Measurements from ENCODE around the gene MAGEF1.

Gene MAGEF1

DNA sequence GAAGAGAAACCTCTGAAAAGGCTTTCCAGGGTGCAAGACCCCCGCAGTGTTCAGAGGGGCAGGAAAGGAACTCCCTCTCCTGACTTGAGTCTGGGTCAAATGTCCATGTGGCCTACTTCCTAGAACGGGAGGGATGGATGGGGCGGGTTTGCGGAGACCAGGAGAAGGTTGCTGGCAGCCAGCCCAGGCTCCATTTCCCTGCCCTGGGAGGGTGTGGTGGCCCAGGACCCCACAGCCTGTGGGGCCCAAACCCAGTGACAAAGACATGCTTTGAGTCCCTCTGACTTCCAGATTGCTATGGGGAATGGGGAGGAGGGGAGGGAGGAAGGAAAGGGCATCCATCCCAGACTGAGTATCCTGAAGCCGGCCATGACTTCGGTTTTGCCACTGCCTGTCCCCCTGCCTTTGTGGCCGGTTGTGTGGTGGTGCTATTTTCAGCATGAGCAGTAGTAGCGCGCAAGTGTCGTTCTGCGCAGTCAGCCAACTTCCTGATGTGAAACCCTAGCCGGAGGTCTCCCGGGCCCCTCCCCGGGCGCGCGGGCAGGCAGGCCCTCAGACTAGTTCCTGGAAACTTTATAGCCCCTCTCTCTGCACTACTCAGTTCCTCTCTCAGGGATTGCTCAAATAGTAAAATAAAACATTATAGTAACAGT is 24.4 kb downstream of the MAGEF1 start:
- DNase-seq = no peak

- no peak for DNase-seq
Observed at GRCh38 chr3:184685646-184686045, 26.2 kb downstream of the MAGEF1 start.

DNA sequence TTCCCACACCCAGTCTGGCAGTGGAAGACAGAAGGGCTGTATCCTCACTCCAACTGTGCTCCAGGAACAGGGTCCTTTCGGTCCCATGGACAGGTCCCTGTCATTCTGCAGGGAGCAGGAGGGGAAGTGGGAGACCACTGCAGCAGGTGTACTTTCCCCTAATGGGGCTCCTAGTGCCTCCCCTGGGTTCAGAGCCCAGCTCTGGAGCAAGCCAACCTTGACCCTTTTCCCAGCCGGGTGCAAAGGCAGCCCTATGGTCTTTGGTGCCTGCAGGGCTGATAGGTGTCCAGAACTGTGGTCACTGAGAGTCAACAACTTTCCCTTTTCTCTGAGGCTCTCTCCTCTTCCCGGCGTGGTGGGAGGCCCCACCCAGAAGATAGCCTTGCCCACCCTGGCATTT is 26.8 kb downstream of the MAGEF1 start:
- DNase-seq = no peak

- DNase-seq = no peak
Observed at GRCh38 chr3:184683900-184684560, 27.8 kb downstream of the MAGEF1 start.

- DNase-seq = no peak
Observed at GRCh38 chr3:184683234-184683633, 28.6 kb downstream of the MAGEF1 start.

GRCh38 chr3:184682671-184683070 is 29.2 kb downstream of the MAGEF1 start:
- no peak for DNase-seq

- DNase-seq = no peak
Observed at GRCh38 chr3:184680385-184681345, 31.2 kb downstream of the MAGEF1 start.

GRCh38 chr3:184679056-184679816 is 32.6 kb downstream of the MAGEF1 start:
- no peak for DNase-seq

DNA sequence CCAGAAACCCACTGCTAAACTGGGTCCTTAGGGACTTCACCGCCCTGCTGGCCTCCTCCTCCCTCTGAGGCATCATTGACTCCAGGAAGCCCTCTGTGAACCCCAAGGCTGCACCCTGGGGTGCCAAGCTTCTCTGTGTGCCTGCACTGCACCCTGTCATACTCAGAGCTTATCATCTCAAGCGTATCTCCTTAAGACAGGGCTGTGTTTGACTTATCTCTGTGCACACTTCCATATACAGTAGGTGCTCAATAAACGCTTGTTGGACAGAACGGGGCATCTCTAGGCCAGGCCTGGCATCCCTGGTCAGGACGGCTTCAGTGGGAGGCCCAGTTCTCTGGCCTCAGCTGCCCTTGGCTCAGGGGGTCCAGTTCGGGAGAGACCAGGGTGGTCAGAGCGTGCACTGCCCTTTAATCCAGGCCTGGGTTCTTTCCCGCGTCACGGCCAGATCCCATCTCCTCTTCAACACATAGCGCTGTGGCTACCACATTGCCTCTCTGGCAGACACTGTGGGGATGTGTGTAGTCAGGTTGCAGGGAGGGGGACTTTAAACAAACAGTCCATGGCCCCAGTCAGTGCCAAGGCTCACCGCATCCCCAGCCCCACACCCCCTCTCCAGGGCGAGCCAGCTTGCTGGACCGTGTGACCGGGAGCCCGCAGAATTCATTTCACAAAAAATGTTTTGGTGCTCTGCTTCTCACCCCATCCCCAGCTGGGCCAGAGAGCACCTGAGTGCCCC is 33.4 kb downstream of the MAGEF1 start:
- no peak for DNase-seq

DNA sequence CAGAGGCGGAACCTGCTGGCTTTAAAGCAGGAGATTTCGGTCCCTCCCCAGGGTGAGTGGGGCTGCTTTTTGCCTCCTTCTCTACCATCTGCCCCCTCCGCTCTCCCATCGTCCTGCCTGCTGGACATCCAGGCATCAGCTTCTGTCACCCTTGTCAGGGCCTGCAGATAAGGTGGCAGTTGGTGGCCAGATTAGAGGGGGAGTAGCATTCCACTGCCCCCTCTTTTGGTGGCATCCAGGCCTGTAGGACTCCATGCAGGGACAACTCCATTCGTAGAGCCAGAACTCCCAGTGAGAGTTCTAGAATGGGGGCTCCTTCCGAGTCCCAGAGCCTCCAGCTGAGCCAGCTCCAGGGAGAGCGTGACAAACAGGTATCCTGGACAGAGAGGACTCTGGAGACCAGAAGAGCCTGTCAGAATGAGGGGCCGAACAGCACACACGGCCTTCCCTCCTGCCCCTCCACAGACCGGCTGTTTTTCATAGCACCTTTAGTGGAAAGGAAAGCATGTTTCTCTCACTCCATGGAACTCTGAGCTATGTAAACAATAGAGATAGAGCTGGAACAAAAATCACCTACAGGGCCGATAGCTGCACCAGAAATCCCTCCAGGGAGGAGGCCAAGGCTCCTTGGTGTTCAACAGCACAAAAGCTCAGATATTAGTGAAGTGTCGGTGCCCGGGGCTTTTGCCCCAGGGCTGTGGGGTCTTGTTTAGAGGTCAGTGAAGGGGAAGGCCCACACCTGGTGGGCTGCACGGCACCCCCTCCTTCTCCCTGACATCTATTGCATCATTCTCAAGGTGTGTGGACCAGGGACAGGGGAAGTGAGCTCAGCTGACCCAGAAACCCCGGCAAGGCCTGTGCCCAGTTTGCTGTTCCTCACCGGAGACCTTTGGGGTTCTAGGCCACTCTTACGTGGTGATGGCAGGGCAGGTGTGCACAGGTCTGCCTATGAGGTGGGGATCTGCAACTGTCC is 34.2 kb downstream of the MAGEF1 start:
- DNase-seq = no peak

DNA sequence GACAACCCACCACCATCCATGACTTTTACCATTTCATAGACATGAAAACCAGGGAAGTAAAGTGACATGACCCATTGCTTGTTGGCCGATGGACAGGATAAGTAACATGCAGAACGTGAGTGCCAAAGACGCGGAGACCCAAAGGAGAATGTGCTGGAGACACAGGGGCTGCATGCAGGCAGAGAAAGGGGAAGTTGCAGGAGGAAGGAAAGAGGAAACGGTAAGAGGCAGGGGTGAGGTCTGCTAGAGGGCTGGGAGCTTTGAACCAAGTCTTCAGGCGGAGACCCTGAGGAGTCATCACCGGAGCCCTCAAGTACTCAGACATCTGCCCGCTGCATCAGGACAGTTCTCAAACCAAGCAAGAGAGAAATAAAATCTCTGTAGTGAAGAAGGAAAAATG is 34.9 kb downstream of the MAGEF1 start:
- no peak for DNase-seq

DNA sequence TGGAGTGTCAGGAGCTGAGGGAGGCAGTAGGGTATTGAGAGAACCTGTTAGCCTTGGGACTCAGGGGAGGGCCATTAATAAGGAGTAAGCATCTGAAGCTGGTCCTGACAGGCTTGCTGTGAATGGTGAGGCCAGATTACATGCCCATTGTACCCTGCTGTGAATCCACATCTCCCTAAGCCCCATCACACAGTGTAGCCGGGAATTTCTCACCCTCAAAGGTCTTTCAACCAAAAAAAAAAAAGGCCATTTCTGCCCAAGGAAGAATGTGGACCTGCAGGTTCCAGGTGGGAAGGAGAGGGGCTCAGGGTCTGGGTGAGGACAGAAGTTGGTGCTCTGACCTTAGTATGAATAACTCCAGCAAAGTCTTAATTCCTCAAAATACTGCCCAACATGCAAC is 37.2 kb downstream of the MAGEF1 start:
- DNase-seq = no peak

DNA sequence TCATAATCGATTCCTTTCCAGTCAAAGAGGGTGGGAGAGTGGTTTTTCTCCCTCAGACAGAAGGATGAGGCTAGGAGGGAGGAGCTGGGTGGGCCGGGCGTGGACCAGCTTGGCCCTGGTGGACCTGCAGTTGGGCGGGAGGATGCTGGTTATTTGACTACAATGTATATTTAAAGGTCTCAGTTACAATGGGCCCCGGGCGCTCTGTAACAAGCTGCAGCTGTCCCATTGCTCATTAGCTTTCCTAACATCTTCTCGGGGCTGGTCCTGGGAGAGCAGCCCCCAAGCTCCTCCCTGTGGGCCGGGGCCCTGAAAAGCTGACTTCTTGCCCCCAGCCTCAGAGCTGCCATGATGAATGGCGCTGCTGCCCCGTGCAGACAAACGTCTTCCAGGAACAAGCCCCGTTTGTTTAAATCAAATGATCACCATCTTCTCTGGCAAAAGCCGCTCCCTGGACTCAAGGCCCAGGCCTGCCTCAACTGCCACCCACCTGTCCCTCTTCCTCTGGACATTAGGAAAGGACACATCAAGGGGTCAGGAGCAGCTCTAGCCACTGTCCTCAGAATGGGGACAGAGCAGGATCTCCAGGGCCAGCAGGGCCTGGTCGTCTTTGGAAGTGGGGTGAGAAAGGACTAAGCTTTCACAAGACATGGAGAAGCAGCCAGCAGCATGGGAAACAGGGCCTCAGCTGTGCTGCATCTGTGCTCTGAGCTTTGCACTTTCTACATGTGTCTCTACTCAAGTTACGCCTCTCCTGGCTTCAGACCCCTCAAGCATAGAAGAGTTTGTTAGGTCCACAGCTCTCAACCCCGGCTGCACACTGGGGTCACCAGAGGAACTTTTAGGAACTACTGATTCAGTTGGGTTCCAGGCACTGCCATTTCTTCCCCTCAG is 38.6 kb downstream of the MAGEF1 start:
- no peak for DNase-seq

DNA sequence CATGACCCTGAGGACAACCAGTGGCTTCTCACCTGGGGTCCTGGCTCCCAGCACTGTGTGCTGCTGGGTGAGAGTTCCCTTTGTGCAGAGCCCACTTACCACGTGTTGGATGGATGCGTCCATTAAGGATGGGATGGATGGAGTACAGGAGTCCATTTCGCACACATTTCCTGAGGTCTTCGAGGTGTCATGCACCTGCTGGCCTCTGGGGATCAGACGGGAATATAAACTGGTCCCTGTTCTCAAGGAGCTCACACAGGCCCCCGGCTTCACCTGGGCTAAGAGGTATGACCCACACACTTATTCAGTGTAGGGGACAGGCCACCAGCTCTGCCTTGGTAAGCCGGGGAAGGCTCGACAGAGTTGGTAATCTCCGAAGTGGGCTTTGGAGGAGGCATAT is 39.5 kb downstream of the MAGEF1 start:
- DNase-seq = no peak

GRCh38 chr3:184670091-184670602 is 41.7 kb downstream of the MAGEF1 start:
- DNase-seq = no peak

DNA sequence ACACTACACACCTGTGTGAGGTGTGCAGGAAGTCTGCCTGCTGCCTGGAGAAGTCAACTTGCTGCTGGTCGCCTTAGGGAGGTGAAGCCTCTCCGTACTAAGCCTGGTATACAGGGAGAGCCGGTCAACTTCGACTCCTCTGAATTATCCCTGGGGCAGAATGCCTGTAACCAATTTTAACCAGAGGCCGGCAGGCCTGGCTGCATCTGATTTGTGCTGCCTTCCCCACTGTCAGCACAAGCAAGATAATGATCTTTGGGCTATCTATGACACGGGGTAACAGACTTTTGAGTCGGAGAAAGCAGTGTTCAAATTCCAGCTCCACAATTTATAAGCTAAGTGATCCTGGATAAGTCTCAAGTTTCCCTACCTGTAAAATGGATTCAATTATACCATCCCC is 42.3 kb downstream of the MAGEF1 start:
- DNase-seq = no peak

- peak; percentile 41 for DNase-seq
Observed at GRCh38 chr3:184666442-184666841, 45.4 kb downstream of the MAGEF1 start.

GRCh38 chr3:184665101-184665500 is 46.8 kb downstream of the MAGEF1 start:
- DNase-seq = no peak

GRCh38 chr3:184663756-184664155 is 48.1 kb downstream of the MAGEF1 start:
- DNase-seq = no peak

GRCh38 chr3:184663356-184663755 is 48.5 kb downstream of the MAGEF1 start:
- no peak for DNase-seq

Data from NCI-H748 treated with DMSO at 0.1 percent for 48 hours (cell line).